GM18505 (cell line): ENCODE results near the gene GSTM1.

Source experiments
- ATAC-seq: cut with Tn5 transposase; IDR thresholded peaks from one replicate; pipeline ENCODE4 v1.9.1; 2021; ENCODE audit not compliant: unreplicated experiment
- POLR2A ChIP-seq: IDR thresholded peaks from 4 replicates; pipeline ENCODE4 v1.6.1; 2011; ENCODE audit warnings: borderline replicate concordance; ENCODE audit not compliant: insufficient read depth, insufficient read length; ENCODE audit errors: extremely low read depth

The GSTM1 gene

GRCh38 chr1:109721971-109722370, 34.4 kb downstream of the GSTM1 start:
- TF ChIP-seq POLR2A: no peak
- no peak for ATAC-seq

DNA sequence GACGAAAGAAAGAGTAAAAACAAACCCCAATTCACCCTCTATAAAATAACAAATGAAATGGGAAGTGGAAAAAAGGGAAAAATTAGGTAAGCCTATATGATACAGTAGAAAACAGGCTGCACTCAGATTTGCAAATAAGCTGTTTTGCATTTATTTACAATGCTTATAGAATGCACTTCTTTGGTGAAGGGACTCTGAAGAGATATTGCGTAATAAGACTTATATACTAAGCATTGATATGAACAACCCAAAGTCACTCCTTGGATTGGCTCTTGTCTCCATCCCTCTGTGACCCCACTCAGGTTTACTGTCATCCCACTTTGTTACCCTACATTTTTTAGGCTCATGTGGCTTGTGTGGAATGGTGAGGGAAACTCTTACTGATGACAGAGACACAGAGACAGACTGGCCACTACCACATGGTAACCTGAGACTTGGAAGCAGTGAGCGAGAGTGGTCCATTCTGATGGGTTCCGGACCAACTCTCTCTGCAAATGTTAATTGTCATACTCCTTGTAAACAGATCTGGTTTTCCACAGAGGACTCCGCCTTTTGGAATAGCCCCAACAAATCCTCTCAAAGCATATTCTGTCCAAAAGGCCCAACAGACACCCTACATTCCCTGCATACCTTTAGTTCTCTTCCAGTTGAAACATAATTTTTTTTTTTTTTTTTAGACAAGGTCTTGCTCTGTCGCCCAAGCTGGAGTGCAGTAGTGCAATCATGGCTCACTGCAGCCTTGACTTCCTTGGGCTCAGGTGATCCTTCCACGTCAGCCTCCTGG, 35.5 kb downstream of the GSTM1 start:
- no peak for TF ChIP-seq POLR2A
- no peak for ATAC-seq

DNA sequence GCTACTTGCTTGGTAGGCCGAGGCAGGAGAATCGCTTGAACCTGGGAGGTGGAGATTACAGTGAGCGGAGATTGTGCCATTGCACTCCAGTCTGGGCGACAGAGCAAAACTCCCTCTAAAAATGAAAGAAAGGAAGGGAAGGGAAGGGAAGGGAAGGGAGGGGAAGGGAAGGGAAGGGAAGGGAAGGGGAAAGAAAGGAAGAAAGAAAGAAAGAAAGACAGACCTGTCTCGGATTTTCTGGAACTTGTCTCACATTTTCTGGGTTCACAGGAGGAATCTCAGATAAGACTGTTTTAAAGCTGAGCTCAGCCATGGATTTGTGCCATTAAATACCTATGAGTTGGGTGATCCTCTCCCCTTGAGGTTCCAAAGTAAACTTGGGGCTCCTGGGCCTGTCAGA, 37.3 kb downstream of the GSTM1 start:
- ATAC-seq: no peak
- TF ChIP-seq POLR2A: no peak

DNA sequence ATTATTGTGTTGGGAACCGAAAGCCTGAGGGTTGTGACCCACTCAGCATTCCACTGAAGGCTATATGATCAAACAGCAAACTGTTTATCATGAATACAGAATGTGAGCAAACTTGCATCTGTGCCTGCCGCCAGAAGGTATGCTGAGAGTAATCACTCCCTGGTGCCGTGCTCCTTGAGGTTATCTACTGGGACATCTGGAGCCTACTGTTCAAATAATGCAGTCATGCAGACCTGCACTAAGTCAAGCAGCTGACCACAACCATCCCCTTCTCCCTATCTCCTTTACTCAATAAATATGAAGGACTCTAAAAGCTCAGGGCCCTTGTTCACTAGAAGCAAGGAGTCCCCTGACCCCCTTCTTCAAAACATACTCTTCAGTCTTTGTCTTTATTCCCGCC, 37.9 kb downstream of the GSTM1 start:
- no peak for ATAC-seq
- no peak for TF ChIP-seq POLR2A

DNA sequence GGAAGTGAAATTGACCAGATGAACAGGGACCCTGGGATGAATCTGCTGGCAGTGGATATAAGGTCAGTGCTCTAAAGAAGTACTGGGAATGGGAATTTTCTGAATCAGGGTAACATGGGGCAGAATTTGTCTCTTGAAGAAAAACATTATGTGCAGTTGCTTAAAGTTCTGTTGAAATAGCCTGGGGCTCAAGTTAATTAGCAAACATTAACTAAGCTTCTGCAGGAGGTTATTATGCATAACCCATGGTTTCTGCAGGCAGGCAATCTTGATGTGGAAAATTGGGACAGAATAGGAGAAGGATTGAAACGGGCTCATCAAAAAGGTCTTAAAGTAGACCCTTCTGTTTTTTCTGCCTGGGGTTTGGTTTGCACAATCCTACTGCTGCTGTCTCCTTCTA, 38.4 kb downstream of the GSTM1 start:
- ATAC-seq: no peak
- no peak for TF ChIP-seq POLR2A

- no peak for TF ChIP-seq POLR2A
- ATAC-seq: no peak
Measured at GRCh38 chr1:109726728-109727373, 39.2 kb downstream of the GSTM1 start.

DNA sequence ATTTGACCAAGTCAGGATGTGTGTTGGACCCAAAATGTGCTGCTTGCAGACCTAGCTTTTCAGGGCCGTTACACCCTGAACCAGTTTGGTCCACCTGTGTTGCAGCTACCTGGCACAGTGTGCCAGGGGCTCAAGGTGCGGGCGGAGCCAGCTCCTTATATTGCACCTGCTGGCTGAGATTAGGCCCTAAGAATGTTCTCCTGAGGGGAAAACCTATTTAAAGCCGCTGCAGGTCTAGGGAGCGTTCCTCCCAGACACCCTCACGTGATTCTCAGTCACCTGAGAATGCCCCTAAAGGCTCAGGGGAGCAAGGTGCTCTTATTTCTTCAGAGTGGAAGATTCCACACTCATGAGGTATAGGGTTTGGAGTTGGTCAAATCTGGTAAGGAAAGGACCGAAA, 41.3 kb downstream of the GSTM1 start:
- no peak for TF ChIP-seq POLR2A

GRCh38 chr1:109730666-109731065, 43.0 kb downstream of the GSTM1 start:
- no peak for TF ChIP-seq POLR2A
- no peak for ATAC-seq

More for the DNA sequence above, 41.3 kb downstream of the GSTM1 start:
- ATAC-seq: no peak

DNA sequence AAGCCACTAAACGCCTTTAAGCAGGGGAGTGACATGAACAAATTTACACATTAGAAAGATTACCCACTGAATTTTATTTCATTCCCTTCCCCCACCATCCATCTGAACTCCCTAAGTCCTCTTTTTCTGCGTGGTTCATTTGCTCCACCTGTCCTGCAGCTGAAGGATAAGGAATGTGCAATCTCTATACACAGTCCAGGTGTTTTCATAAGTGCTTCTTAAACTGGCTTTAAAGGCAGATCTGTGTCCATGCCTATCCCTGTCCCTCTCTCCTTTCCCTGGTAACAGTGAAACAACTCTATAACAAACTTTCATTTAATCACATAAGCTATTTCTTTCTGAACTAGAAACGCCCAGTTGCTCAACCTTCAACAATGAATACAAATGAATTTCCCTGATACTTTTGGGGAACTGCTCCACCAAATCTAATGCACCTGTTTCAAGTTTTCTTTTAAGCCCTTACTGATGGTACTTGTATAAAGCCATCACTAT, 44.8 kb downstream of the GSTM1 start:
- TF ChIP-seq POLR2A: no peak

GRCh38 chr1:109733236-109733870, 45.7 kb downstream of the GSTM1 start:
- no peak for TF ChIP-seq POLR2A

More for the DNA sequence above, 44.8 kb downstream of the GSTM1 start:
- ATAC-seq: no peak

DNA sequence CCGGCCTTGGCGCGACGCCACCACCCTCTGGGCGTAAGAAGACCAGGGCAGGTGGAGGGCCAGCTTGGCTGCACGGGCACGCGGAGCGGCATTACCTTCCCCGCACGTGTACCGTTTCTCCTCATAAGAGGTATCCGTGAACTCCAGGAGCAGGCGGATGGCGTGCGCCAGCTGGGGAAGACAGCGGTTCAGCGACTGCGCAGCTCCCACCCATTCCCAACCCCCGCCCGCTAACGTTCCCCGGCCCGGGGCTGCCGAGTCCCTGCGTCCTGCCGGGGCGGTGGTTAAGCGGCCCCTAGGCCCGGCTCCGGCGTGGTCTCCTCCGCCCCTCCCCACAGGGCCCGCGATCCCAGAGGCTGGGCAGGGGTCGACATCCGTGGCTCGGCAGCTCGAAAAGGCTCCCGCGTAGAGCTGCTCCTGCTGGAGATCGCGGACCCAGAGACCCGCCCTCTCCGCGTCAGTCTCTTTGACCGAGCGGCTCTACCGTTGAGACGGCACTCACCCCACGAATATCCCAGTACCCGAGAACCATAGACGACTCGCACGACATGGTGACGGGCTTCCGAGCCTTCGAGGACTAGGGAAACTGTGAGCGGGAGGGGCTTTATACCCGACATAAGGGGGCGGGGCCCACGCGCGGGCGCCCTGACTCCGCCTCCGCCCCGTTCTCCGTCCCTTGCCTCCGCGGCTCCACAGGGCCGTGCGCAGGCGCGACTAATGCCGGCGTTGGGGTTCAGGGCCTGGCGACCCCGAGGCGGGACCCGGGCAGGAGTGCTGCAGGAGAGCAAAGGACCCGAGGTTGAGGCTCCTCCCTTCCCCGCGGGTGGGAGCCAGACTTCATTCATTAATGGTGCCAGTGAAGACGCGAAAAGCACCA, 52.4 kb downstream of the GSTM1 start:
- TF ChIP-seq POLR2A: peak; percentile 55
- peak; percentile 70 for ATAC-seq

More at GRCh38 chr1:109733236-109733870, 45.7 kb downstream of the GSTM1 start:
- ATAC-seq: no peak

- no peak for ATAC-seq
- TF ChIP-seq POLR2A: no peak
Measured at GRCh38 chr1:109740615-109741373, 53.2 kb downstream of the GSTM1 start, which contains the start of gene GSTM3. Gene GSTM3 (minus strand): TSS chr1:109741038. CDS start chr1:109740287, 751 bp downstream.
